CD4-positive, alpha-beta T cell treated with Interferon gamma for 1 hour (primary cell): Measurements from ENCODE around the gene PDE3A.
"Not testable (repeated sequence)": the region's sequence is repeated elsewhere in the genome, so short reads cannot be mapped to it uniquely, and the experiment has no call there.

Experiments used
- DNase-seq: peaks from one replicate; pipeline ENCODE4 v3.0.0-alpha.2; 2020

Gene PDE3A

DNA sequence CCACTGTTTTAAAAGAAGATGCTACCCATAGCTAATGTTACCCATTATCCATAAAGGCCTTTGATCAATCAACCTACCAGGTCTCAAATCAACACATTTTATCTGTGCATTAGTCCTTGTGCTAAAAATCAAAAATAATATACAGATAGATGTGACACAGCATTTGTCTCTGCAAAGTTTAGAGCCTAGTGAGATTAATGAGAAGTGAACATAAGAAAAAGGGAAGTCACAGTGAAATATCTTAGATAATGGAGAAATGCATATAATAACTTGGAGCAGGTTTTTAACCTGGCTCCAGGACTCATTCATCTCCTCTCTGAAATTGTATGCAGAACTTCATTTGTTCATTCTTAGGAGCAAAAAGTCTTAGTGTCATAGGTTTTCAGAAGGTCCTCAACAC is 7.2 kb downstream of the PDE3A start:
- no peak for DNase-seq

DNA sequence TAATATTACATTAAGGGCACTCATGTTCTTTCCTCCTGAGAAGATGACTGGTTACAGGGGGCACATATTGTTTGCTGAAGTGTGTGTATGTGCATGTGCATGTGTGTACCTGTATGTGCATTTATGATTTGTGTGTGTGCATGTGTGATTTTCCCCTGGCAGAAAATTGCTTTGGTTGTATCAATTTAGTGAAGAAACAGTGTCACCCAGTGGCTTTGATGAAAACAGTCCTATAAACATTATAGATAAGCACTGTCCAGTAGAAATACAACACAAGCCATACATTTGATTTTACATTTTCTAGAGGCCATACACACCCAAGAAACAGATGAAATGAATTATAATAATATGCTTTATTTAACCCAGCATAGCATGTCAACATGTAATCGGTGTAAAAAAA is 8.6 kb downstream of the PDE3A start:
- no peak for DNase-seq

GRCh38 chr12:20377750-20378149 is 9.4 kb downstream of the PDE3A start:
- no peak for DNase-seq

DNA sequence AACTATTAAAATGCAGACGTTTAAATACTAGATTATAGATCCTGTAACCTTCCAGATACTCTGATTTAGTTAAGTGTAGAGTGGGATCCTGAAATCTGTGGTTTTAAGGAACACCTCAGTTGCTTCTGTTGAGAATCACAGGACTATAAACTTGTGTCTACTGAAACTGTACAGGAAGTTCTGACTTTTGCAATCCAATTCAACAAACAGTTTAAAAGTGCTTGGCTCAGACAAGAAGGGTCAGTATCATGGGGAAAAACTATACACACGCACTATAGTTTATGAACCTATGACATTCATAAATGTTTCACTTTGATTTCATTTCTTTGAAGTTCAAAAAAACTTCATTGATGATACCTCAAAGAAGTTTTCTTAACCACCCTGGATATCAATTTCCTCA is 13.8 kb downstream of the PDE3A start:
- no peak for DNase-seq

GRCh38 chr12:20383612-20384011 is 15.3 kb downstream of the PDE3A start:
- no peak for DNase-seq

DNA sequence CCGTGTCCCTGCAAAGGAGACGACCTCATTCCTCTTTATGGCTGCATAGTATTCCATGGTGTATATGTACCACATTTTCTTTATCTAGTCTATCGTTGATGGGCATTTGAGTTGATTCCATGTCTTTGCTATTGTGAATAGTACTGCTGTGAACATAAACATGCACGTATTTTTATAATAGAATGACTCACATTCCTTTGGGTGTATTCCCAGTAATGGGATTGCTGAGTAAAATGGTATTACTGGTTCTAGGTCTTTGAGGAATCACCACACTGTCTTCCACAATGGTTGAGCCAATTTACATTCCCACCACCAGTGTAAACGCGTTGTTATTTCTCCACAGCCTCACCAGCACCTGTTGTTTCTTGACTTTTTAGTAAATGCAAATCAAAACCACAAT is 16.5 kb downstream of the PDE3A start:
- DNase-seq, result not testable (repeated sequence)

- DNase-seq, result no peak
Measured at GRCh38 chr12:20390846-20391245, 22.5 kb downstream of the PDE3A start.

- DNase-seq, result no peak
Measured at GRCh38 chr12:20392339-20392738, 24.0 kb downstream of the PDE3A start.

DNA sequence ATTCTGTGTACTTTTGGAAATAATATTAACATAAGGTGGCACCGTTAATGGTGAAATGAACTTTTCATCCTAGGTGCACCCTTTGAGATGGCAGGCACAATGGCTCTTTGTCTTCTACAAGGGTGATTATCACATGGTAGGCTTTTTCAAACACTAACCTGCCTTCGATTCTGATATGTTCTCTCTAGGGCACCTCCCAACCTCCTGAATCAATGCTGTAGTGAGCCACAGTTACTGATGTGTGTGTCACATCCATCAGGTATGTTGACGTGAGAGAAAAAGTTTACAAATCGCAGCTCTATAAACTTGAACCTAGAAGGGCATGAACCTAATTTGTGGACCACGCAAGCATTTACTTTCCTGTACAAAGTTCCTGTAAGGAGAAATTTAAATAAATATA is 25.4 kb downstream of the PDE3A start:
- DNase-seq, result no peak

GRCh38 chr12:20395791-20396550 is 27.6 kb downstream of the PDE3A start:
- no peak for DNase-seq

- no peak for DNase-seq
Measured at GRCh38 chr12:20398686-20399085, 30.3 kb downstream of the PDE3A start.

DNA sequence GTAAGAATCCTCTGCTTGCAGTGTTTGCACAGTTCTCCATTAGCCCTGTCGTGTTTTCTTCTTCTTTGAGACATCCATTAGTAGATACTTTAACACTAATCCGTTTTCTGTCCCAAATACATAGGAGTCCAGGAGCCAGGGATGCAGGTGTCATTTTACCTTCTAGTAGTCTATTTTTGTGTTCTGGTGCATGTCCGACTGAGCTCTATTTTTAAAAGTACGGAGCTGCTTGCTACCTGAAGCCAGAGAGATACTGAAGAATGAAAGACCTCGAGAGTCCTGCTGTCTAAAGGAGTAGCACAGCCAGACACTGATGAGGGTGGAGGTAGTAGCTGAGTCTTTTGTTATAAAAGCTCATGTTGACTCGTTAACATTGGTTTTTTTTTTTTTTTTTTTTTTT is 31.7 kb downstream of the PDE3A start:
- DNase-seq, result no peak

- no peak for DNase-seq
Measured at GRCh38 chr12:20403230-20403629, 34.9 kb downstream of the PDE3A start.

- DNase-seq, result no peak
Measured at GRCh38 chr12:20404576-20405346, 36.4 kb downstream of the PDE3A start.

- no peak for DNase-seq
Measured at GRCh38 chr12:20409607-20410377, 41.5 kb downstream of the PDE3A start.

GRCh38 chr12:20410734-20411133 is 42.4 kb downstream of the PDE3A start:
- no peak for DNase-seq

- DNase-seq, result no peak
Measured at GRCh38 chr12:20411345-20411744, 43.0 kb downstream of the PDE3A start.

DNA sequence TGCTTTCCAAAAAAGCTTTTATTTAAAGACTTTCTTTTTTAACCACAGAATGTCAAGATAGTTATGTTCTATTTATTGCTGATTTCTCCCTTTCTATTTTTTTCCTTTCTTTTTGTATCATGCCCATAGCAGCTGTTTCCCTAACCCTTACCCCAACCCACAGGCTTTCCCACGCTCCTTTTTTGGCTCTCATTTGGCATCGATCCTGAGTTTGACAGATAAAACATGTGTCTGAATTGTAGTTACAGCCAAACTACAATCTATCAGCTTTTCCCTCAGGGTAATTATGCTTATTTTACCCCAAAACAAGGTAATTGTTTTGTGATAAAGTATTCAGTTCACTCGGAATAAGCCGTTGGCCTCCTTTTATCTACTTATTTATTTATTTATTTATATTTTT is 46.7 kb downstream of the PDE3A start:
- DNase-seq, result no peak

- no peak for DNase-seq
Measured at GRCh38 chr12:20415641-20416040, 47.3 kb downstream of the PDE3A start.

GRCh38 chr12:20420557-20420956 is 52.2 kb downstream of the PDE3A start:
- no peak for DNase-seq

GRCh38 chr12:20421421-20421820 is 53.1 kb downstream of the PDE3A start:
- no peak for DNase-seq

GRCh38 chr12:20423557-20423956 is 55.2 kb downstream of the PDE3A start:
- DNase-seq, result no peak

DNA sequence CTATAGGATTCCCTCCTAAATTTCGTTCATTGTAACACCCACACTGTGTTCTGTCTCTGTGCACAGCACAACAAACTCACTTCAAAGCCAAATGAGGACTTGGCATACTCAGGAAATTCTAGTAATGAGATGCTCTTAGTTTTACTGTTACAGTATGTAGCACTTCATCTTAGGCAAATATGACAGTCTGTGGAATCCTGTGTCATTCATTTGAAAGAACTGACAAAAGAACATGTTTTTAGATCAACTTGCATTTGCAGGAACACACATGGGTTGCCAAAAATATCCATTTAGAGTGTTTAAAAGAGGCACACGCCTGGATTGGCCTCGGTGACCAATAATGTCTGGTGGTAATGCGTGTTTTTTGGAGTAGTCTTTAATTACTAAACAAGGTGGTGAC is 56.5 kb downstream of the PDE3A start:
- no peak for DNase-seq

- no peak for DNase-seq
Measured at GRCh38 chr12:20426191-20426590, 57.9 kb downstream of the PDE3A start.
